Activated CD8-positive, alpha-beta T cell treated with anti-CD3 and anti-CD28 coated beads for 36 hours (primary cell): ENCODE results near the gene SCN7A. TPM values are rescaled to one million over a fixed set of nuclear protein-coding genes. Genes with fewer than 3 reads are reported as not detected.

ENCODE experiments used
- ATAC-seq: fragments of 200-7000 bp; cut with Tn5 transposase; one replicate; pipeline ENCODE4 v1.10.0; 2021; ENCODE audit warnings: mild to moderate bottlenecking, moderate library complexity
- CTCF ChIA-PET: fragments of 350-600 bp; sonication (Branson Sonifier 250); formaldehyde crosslinking; loops from one replicate; lab custom pipeline; 2021; ENCODE audit warnings: antibody characterized with exemption; lab: Charles Lee
- POLR2A ChIA-PET: fragments of 350-600 bp; sonication (Branson Sonifier 250); formaldehyde crosslinking; loops from one replicate; lab custom pipeline; 2021; ENCODE audit warnings: antibody characterized with exemption; lab: Charles Lee
- DNase-seq: peaks from one replicate; pipeline ENCODE4 v3.0.0-alpha.2; 2020
- H3K27ac Mint-ChIP-seq: one replicate; pipeline ENCODE4 v1.8.0; 2021; ENCODE audit warnings: mild to moderate bottlenecking, mixed read lengths
- H3K27me3 Mint-ChIP-seq: one replicate; pipeline ENCODE4 v1.8.0; 2021; ENCODE audit warnings: mixed read lengths
- H3K36me3 Mint-ChIP-seq: one replicate; pipeline ENCODE4 v1.8.0; 2021; ENCODE audit warnings: low read depth, mixed read lengths
- H3K4me1 Mint-ChIP-seq: one replicate; pipeline ENCODE4 v1.8.0; 2021; ENCODE audit warnings: low read depth, mixed read lengths
- H3K4me3 Mint-ChIP-seq: one replicate; pipeline ENCODE4 v1.8.0; 2021; ENCODE audit warnings: mild to moderate bottlenecking, moderate library complexity, mixed read lengths
- H3K9me3 Mint-ChIP-seq: one replicate; pipeline ENCODE4 v1.8.0; 2021; ENCODE audit warnings: mixed read lengths
- intact Hi-C: fragments of 100-400 bp; cut with micrococcal nuclease; formaldehyde crosslinking; loops from one replicate; pipeline ENCODE4 v1.10.0; 2022
- total RNA-seq, 2 experiments: library from RNA; stranded (reverse); gene quantifications; one replicate each; pipeline ENCODE4 v1.2.3, GENCODE V29; 2021
- TF ChIP-seq, protein P1 (sequence below): fragments of 200-600 bp; IDR thresholded peaks from one replicate; pipeline ENCODE4 v1.8.0; 2022; ENCODE audit warnings: antibody characterized with exemption, mild to moderate bottlenecking

The SCN7A gene
- total RNA-seq, 2 experiments from 2014 or later: not detected

DNA sequence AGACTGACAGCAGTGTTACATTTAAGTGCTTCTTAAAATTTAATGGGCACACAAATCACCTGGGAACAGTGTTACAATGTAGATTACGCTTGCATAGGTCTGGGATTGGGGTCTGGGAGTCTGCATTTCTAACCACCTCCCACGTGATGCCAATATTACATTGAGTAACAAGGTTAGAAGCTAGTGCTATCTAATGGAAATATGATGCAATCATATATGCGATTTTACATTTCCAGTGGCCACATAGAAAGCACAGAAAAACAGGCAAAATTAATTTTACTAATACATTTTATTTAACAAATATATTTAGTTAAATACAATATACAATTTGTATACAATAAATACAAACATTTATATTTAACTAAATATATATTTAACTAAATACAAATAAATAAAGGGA is 53.7 kb downstream of the SCN7A start:
- H3K27ac Mint-ChIP-seq: no peak overlapping the region
- POLR2A ChIA-PET: no interaction called here
- no peak overlapping the region for H3K4me3 Mint-ChIP-seq
- H3K9me3 Mint-ChIP-seq: peaks cover 2% of the 10 kb centered on the region
- CTCF ChIA-PET: no interaction called here
- ATAC-seq (no peak), DNase-seq (no peak)
- no peaks in the 10 kb centered on the region for H3K27me3 Mint-ChIP-seq
- no peaks in the 10 kb centered on the region for H3K4me1 Mint-ChIP-seq
- TF ChIP-seq, protein P1, sequence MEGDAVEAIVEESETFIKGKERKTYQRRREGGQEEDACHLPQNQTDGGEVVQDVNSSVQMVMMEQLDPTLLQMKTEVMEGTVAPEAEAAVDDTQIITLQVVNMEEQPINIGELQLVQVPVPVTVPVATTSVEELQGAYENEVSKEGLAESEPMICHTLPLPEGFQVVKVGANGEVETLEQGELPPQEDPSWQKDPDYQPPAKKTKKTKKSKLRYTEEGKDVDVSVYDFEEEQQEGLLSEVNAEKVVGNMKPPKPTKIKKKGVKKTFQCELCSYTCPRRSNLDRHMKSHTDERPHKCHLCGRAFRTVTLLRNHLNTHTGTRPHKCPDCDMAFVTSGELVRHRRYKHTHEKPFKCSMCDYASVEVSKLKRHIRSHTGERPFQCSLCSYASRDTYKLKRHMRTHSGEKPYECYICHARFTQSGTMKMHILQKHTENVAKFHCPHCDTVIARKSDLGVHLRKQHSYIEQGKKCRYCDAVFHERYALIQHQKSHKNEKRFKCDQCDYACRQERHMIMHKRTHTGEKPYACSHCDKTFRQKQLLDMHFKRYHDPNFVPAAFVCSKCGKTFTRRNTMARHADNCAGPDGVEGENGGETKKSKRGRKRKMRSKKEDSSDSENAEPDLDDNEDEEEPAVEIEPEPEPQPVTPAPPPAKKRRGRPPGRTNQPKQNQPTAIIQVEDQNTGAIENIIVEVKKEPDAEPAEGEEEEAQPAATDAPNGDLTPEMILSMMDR: no peak
- intact Hi-C loops: no loop called here
- no peaks in the 10 kb centered on the region for H3K36me3 Mint-ChIP-seq

GRCh38 chr2:166439078-166439477 is 55.0 kb downstream of the SCN7A start:
- Mint-ChIP-seq H3K9me3 (peaks cover 2% of the 10 kb centered on the region), H3K36me3 (no peaks in the 10 kb centered on the region), H3K4me3 (no peak overlapping the region), H3K27me3 (no peaks in the 10 kb centered on the region), H3K4me1 (no peaks in the 10 kb centered on the region), H3K27ac (no peak overlapping the region)
- no peak for DNase-seq
- ChIA-PET CTCF (no interaction called here), POLR2A (no interaction called here)
- ATAC-seq: no peak
- intact Hi-C loops: no loop called here
- TF ChIP-seq, protein P1: no peak

DNA sequence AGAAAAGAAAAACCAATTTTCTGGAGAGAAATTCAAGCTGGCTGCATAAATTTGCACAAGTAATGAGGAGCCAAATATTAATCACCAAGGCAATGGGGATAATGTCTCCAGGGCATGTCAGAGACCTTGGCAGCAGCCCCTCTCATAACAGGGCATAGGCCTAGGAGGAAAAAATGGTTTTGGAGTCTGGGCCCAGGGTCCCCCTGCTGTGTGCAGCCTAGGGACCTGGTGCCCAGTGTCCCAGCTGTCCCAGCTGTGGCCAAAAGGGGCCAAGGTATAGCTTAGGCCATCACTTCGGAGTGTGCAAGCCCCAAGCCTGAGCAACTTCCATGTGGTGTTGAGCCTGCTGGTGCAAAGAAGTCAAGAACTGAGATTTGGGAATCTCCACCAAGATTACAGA is 57.1 kb downstream of the SCN7A start:
- ATAC-seq (no peak), DNase-seq (no peak)
- no peaks in the 10 kb centered on the region for H3K36me3 Mint-ChIP-seq
- TF ChIP-seq, protein P1: no peak
- H3K4me1 Mint-ChIP-seq: no peaks in the 10 kb centered on the region
- CTCF ChIA-PET: no interaction called here
- intact Hi-C loops: no loop called here
- no peak overlapping the region for H3K27ac Mint-ChIP-seq
- no peaks in the 10 kb centered on the region for H3K27me3 Mint-ChIP-seq
- H3K9me3 Mint-ChIP-seq: peaks cover 2% of the 10 kb centered on the region
- no peak overlapping the region for H3K4me3 Mint-ChIP-seq
- POLR2A ChIA-PET: no interaction called here

DNA sequence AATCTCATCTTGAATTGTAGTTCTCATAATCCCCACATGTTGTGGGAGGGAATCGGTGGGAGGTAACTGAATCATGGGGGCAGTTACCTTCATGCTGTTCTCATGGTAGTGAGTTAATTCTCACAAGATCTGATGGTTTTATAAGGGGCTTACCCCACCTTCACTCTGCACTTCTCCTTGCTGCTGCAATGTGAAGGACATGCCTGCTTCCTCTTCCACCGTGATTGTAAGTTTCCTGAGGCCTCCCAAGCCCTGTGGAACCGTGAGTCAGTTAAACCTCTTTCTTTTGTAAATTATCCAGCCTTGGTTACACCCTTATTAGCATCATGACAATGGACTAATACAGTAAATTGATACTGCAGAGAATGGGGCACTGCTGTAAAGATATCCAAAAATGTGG is 57.9 kb downstream of the SCN7A start:
- Mint-ChIP-seq H3K4me1 (no peaks in the 10 kb centered on the region), H3K27me3 (no peaks in the 10 kb centered on the region), H3K4me3 (no peak overlapping the region), H3K36me3 (no peaks in the 10 kb centered on the region), H3K27ac (no peak overlapping the region), H3K9me3 (peaks cover 2% of the 10 kb centered on the region)
- ChIA-PET POLR2A (no interaction called here), CTCF (no interaction called here)
- intact Hi-C loops: no loop called here
- ATAC-seq (no peak), DNase-seq (no peak)
- TF ChIP-seq, protein P1: no peak

DNA sequence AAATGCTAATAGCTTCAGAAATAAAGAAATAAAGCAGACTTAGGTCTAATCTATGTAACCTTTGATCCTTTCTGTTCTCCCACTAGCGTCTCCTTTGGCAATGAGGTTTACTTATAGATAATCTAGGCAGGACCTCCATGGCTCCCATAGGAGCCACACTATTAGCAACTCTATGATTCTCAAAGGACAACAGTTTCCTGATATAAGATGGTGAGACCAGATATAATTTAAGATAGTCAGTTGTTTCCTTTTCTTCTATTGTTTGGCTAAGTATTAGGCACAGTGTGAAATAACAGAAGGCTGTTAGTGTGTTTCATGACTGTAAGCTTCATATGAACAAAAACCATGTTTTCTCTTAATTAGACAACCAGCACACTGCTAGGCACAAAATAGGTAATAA is 59.6 kb downstream of the SCN7A start:
- Mint-ChIP-seq H3K36me3 (no peaks in the 10 kb centered on the region), H3K27ac (no peak overlapping the region), H3K9me3 (peaks cover 2% of the 10 kb centered on the region), H3K4me3 (no peak overlapping the region), H3K4me1 (no peaks in the 10 kb centered on the region), H3K27me3 (no peaks in the 10 kb centered on the region)
- ATAC-seq (no peak), DNase-seq (no peak)
- POLR2A ChIA-PET: no interaction called here
- CTCF ChIA-PET: no interaction called here
- TF ChIP-seq, protein P1: no peak
- intact Hi-C loops: no loop called here
